H9 (cell line): ENCODE measurements around the gene MICAL2. TPM values are rescaled to one million over a fixed set of nuclear protein-coding genes. Genes with fewer than 3 reads are reported as not detected.

Source experiments
- DNase-seq: peaks from one replicate; pipeline ENCODE4 v3.0.0-alpha.2; 2017
- H2AFZ ChIP-seq: one replicate; pipeline ENCODE4 v1.6.1; 2013; ENCODE audit warnings: mild to moderate bottlenecking, low read length, control low read depth, moderate library complexity
- H2AK5ac ChIP-seq: 2 replicates; pipeline ENCODE4 v1.6.1; 2013; ENCODE audit warnings: low read length, control low read depth, mixed read lengths; ENCODE audit not compliant: insufficient read length
- H2BK120ac ChIP-seq: one replicate; pipeline ENCODE4 v1.6.1; 2013; ENCODE audit warnings: low read depth, mild to moderate bottlenecking, low read length, control low read depth, inconsistent platforms; ENCODE audit not compliant: poor library complexity, severe bottlenecking
- H2BK12ac ChIP-seq: 2 replicates; pipeline ENCODE4 v1.6.1; 2013; ENCODE audit warnings: low read length, control low read depth, mixed read lengths, low read depth; ENCODE audit not compliant: insufficient read length
- H2BK15ac ChIP-seq: 2 replicates; pipeline ENCODE4 v1.6.1; 2013; ENCODE audit warnings: low read depth, low read length, control low read depth
- H2BK20ac ChIP-seq: one replicate; pipeline ENCODE4 v1.6.1; 2013; ENCODE audit warnings: low read depth, mild to moderate bottlenecking, low read length, control low read depth, inconsistent platforms; ENCODE audit not compliant: poor library complexity, severe bottlenecking
- H2BK5ac ChIP-seq: 2 replicates; pipeline ENCODE4 v1.6.1; 2013; ENCODE audit warnings: low read length, control low read depth, mixed read lengths; ENCODE audit not compliant: insufficient read length
- H3K14ac ChIP-seq: 2 replicates; pipeline ENCODE4 v1.6.1; 2013; ENCODE audit warnings: low read length, control low read depth; ENCODE audit not compliant: insufficient read depth
- H3K18ac ChIP-seq: 2 replicates; pipeline ENCODE4 v1.6.1; 2013; ENCODE audit warnings: low read depth, mild to moderate bottlenecking, mixed read lengths, low read length, control low read depth; ENCODE audit not compliant: insufficient read length
- H3K23ac ChIP-seq: 2 replicates; pipeline ENCODE4 v1.6.1; 2013; ENCODE audit warnings: low read length, control low read depth, mixed read lengths, low read depth; ENCODE audit not compliant: insufficient read length
- H3K23me2 ChIP-seq: 2 replicates; pipeline ENCODE4 v1.6.1; 2013; ENCODE audit warnings: low read depth, mild to moderate bottlenecking, mixed read lengths, low read length, control low read depth; ENCODE audit not compliant: insufficient read length, poor library complexity, severe bottlenecking
- H3K27ac ChIP-seq: 2 replicates; pipeline ENCODE4 v1.5.1; 2013; ENCODE audit warnings: low read length, control low read depth, mixed read lengths, low read depth; ENCODE audit not compliant: insufficient read length
- H3K27me3 ChIP-seq: 2 replicates; pipeline ENCODE4 v1.6.1; 2013; ENCODE audit warnings: low read length, control low read depth, inconsistent platforms; ENCODE audit not compliant: insufficient read depth
- H3K4ac ChIP-seq: 2 replicates; pipeline ENCODE4 v1.6.1; 2013; ENCODE audit warnings: low read depth, mild to moderate bottlenecking, control low read depth, inconsistent platforms, low read length, moderate library complexity
- H3K4me1 ChIP-seq: 2 replicates; pipeline ENCODE4 v1.6.1; 2013; ENCODE audit warnings: low read length, control low read depth, inconsistent platforms; ENCODE audit not compliant: insufficient read depth
- H3K4me2 ChIP-seq: 2 replicates; pipeline ENCODE4 v1.6.1; 2013; ENCODE audit warnings: low read length, control low read depth, mixed read lengths; ENCODE audit not compliant: insufficient read length, insufficient read depth
- H3K56ac ChIP-seq: 2 replicates; pipeline ENCODE4 v1.6.1; 2013; ENCODE audit warnings: low read depth, mild to moderate bottlenecking, mixed read lengths, low read length, control low read depth; ENCODE audit not compliant: insufficient read length
- H3K79me1 ChIP-seq: 2 replicates; pipeline ENCODE4 v1.6.1; 2013; ENCODE audit warnings: low read depth, mild to moderate bottlenecking, moderate library complexity, low read length, control low read depth, inconsistent platforms; ENCODE audit not compliant: insufficient read depth, poor library complexity, severe bottlenecking
- H3K79me2 ChIP-seq: 2 replicates; pipeline ENCODE4 v1.6.1; 2013; ENCODE audit warnings: low read length, control low read depth, inconsistent platforms; ENCODE audit not compliant: insufficient read depth
- H3K9ac ChIP-seq: 2 replicates; pipeline ENCODE4 v1.6.1; 2013; ENCODE audit warnings: low read length, control low read depth, mixed read lengths; ENCODE audit not compliant: insufficient read length; ENCODE audit errors: extremely low read depth
- H3K9me3 ChIP-seq: one replicate; pipeline ENCODE4 v1.6.1; 2013; ENCODE audit warnings: low read depth, low read length, inconsistent platforms; ENCODE audit not compliant: control insufficient read depth
- H3T11ph ChIP-seq: one replicate; pipeline ENCODE4 v1.6.1; 2013; ENCODE audit warnings: mild to moderate bottlenecking, low read length, control low read depth, inconsistent platforms
- H4K20me1 ChIP-seq: one replicate; pipeline ENCODE4 v1.6.1; 2013; ENCODE audit not compliant: control insufficient read depth, insufficient read length, insufficient read depth
- H4K5ac ChIP-seq: 2 replicates; pipeline ENCODE4 v1.6.1; 2013; ENCODE audit warnings: low read depth, mild to moderate bottlenecking, mixed read lengths, low read length, control low read depth; ENCODE audit not compliant: insufficient read length
- H4K8ac ChIP-seq: replicated peaks from 2 replicates; pipeline ENCODE4 v1.6.1; 2013; ENCODE audit warnings: low read length, control low read depth, mixed read lengths, low read depth; ENCODE audit not compliant: insufficient read length
- H4K91ac ChIP-seq: 2 replicates; pipeline ENCODE4 v1.6.1; 2013; ENCODE audit warnings: low read depth, mild to moderate bottlenecking, moderate library complexity, mixed read lengths, low read length, control low read depth; ENCODE audit not compliant: insufficient read length
- H3K27ac Mint-ChIP-seq, 3 experiments: 2 replicates in 2 of 3; 3 replicates in 1 of 3; pipeline ENCODE4 v1.8.0; 2020 to 2021; ENCODE audit warnings: mixed read lengths in 3 of 3, mild to moderate bottlenecking in 1 of 3, moderate library complexity in 1 of 3
- H3K27me3 Mint-ChIP-seq: 2 replicates; pipeline ENCODE4 v1.8.0; 2021; ENCODE audit warnings: low read depth, mild to moderate bottlenecking, moderate library complexity, mixed read lengths
- H3K36me3 Mint-ChIP-seq, 3 experiments: 2 replicates in 2 of 3; 3 replicates in 1 of 3; pipeline ENCODE4 v1.8.0; 2020 to 2021; ENCODE audit warnings: low read depth in 3 of 3, mixed read lengths in 3 of 3; ENCODE audit not compliant: insufficient read depth in 1 of 3
- H3K4me1 Mint-ChIP-seq, 2 experiments: 2 replicates each; pipeline ENCODE4 v1.8.0; 2020; ENCODE audit warnings: mixed read lengths in 2 of 2
- H3K4me3 Mint-ChIP-seq, 2 experiments: 2 replicates in 1 of 2; 3 replicates in 1 of 2; pipeline ENCODE4 v1.8.0; 2020 to 2021; ENCODE audit warnings: mild to moderate bottlenecking in 2 of 2, mixed read lengths in 2 of 2, moderate library complexity in 1 of 2
- H3K9me3 Mint-ChIP-seq, 2 experiments: 2 replicates in 1 of 2; 3 replicates in 1 of 2; pipeline ENCODE4 v1.8.0; 2020; ENCODE audit warnings: mild to moderate bottlenecking in 2 of 2, mixed read lengths in 2 of 2, moderate library complexity in 1 of 2
- WGBS: extraction: QIAGEN DNeasy Blood & Tissue Kit; methylation state at CpG from one replicate; pipeline ENCODE4 v1.1.7; 2013; ENCODE audit warnings: missing lambda C conversion rate, low lambda C conversion rate, mixed read lengths; ENCODE audit not compliant: insufficient read length; ENCODE audit errors: extremely low coverage; 5-methylcytosine and 5-hydroxymethylcytosine counted together
- total RNA-seq: library from RNA; stranded (reverse); gene quantifications from 2 replicates; pipeline ENCODE4 v1.2.1, GENCODE V29; 2021
- TF ChIP-seq, protein P1 (sequence below): fragments of 200-600 bp; sonication (generic); conservative IDR thresholded peaks from 3 replicates; pipeline ENCODE4 v1.8.0; 2021; ENCODE audit warnings: antibody characterized with exemption, mild to moderate bottlenecking

MICAL2 gene
- total RNA-seq, 1 experiment from 2014 or later: 4.7 TPM

DNA sequence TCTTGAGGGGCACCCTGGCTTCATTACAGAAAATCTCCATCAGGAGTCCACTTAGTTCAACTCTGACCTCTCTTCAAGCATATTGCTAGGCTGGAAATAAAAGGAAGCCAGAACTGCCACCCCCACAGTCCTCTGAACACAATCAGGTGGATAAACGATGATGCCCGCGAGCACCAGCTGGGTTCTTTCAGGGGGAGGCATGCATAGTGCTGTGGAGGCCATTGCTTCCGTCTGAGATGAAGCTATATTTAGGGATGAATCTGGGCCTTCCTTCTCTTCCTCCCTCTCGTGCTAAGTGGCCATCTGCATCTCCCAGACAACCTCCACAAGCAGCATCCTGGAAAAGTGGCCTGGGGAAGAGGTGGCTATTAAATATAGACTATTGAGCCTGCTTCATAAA, 3.9 kb upstream of the MICAL2 start:
- Histone ChIP-seq H3K9me3 (no peaks in the 10 kb centered on the region), H3K4me2 (no peak overlapping the region), H3K4me1 (peaks cover 9% of the 10 kb centered on the region; the same call in 1 of the 2 replicates), H3T11ph (no peak overlapping the region), H2BK20ac (no peak overlapping the region), H4K5ac (no peak overlapping the region), H3K27ac (no peak overlapping the region), H2AFZ (no peak overlapping the region), H2BK5ac (no peak overlapping the region), H3K9ac (no peak overlapping the region), H4K91ac (no peak overlapping the region), H3K14ac (no peak overlapping the region), H4K20me1 (no peaks in the 10 kb centered on the region), H2BK12ac (no peak overlapping the region), H2BK15ac (no peak overlapping the region), H3K79me1 (no peaks in the 10 kb centered on the region), H3K23ac (no peak overlapping the region), H3K4ac (no peak overlapping the region), H3K27me3 (peaks cover 3% of the 10 kb centered on the region; the same call in 1 of the 2 replicates), H2BK120ac (no peak overlapping the region), H4K8ac (no peak overlapping the region), H3K79me2 (no peaks in the 10 kb centered on the region), H2AK5ac (no peak overlapping the region), H3K18ac (no peak overlapping the region), H3K56ac (no peak overlapping the region), H3K23me2 (peaks cover 12% of the 10 kb centered on the region)
- TF ChIP-seq, protein P1, sequence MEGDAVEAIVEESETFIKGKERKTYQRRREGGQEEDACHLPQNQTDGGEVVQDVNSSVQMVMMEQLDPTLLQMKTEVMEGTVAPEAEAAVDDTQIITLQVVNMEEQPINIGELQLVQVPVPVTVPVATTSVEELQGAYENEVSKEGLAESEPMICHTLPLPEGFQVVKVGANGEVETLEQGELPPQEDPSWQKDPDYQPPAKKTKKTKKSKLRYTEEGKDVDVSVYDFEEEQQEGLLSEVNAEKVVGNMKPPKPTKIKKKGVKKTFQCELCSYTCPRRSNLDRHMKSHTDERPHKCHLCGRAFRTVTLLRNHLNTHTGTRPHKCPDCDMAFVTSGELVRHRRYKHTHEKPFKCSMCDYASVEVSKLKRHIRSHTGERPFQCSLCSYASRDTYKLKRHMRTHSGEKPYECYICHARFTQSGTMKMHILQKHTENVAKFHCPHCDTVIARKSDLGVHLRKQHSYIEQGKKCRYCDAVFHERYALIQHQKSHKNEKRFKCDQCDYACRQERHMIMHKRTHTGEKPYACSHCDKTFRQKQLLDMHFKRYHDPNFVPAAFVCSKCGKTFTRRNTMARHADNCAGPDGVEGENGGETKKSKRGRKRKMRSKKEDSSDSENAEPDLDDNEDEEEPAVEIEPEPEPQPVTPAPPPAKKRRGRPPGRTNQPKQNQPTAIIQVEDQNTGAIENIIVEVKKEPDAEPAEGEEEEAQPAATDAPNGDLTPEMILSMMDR: no peak
- no peak for DNase-seq
- no CpG with 5 or more reads among the region's 5 CpGs for WGBS
- Mint-ChIP-seq H3K36me3 (no peaks in the 10 kb centered on the region), H3K4me1 (peaks cover 34% of the 10 kb centered on the region in 2 experiments), H3K4me3 (no peak overlapping the region), H3K9me3 (no peaks in the 10 kb centered on the region; a peak in 1 of 5 replicates), H3K27me3 (peaks cover 56% of the 10 kb centered on the region), H3K27ac (no peak overlapping the region)
